HG03064 (cell line): ENCODE results near the gene HOXA6.

Experiments used
- ATAC-seq: cut with Tn5 transposase; IDR thresholded peaks from one replicate; pipeline ENCODE4 v1.9.1; 2021; ENCODE audit warnings: low read depth; ENCODE audit not compliant: unreplicated experiment

The HOXA6 gene

DNA sequence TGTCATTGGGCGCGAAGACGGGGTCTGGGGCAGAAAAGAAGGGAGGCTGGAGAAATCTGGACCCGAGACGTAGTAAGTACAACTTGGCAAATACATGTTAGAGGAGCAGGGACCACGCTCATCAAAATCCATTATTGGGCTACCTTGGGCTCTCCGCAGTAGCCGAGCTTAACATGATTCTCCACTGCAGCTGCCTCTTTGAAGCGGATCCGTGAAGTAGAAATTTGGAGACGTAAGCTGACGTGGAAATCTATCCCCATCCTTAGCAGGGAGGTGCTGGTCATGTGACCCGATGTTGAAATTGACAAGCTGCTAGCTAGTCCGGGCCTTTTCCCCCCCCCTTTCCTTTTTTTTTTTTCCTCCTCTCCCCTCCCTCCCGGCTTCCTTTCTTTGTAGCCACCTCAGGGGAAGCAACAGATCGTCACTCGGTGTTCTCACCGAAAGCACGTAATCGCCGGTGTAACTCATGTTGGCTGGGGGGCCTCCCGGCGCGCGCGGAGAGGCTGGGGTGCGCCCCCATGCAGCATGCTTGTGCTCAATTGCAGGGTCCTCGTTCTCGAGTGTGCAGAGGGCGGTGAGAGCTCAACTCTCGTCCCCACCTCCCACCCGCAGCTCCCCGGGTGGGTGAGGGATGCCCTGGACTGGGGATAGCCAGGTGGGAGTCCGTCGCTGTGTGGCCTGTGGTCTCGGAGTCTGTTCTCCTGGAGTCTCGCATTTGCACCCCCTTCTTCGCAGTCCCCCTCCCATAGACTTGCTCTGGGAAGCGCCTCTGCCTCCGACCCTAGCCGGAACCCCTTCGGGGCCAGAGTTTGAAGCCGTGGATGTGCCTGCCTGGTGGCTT is 37.7 kb upstream of the HOXA6 start, which contains the start of gene HOXA11:
HOXA11 (minus strand) TSS at position 220 of the 841 bp plus-strand sequence; CDS start at position 132, 88 bp downstream.
- no peak for ATAC-seq

DNA sequence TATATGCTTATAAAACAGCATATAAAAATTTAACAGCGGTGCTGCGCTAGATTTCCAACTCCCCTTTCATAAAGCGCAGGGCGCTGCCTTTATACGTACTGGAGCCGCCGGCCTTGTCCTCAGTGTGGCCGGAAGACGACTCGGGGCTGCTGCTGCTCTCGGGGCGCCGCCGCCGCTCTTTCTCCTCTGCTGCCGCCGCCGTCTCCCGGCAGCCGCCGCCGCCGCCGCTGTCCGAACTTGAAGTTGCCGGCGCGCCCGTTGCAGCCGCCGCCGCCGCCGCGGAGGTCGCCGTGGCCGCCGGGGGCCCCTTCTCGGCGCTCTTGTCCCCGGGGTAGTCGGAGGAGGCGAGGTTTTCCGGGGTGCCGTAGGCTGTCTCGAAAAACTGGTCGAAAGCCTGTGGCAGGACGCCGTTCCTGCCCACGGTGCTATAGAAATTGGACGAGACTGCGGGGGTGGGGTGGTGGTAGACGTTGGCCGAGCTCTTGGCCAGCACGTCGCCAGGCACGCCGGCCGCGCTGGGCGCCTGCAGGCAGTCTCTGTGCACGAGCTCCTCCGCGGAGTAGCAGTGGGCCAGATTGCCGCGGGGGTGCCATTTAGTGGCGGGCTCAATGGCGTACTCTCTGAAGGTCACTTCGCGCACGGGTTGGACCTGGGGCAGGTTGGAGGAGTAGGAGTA is 36.9 kb upstream of the HOXA6 start:
- ATAC-seq: no peak

- no peak for ATAC-seq
These were observed 36.2 kb upstream of the HOXA6 start for GRCh38 chr7:27183682-27184336.

- ATAC-seq: no peak
These were observed 35.5 kb upstream of the HOXA6 start for GRCh38 chr7:27182861-27183681.

GRCh38 chr7:27182285-27182841 is 34.8 kb upstream of the HOXA6 start:
- no peak for ATAC-seq

DNA sequence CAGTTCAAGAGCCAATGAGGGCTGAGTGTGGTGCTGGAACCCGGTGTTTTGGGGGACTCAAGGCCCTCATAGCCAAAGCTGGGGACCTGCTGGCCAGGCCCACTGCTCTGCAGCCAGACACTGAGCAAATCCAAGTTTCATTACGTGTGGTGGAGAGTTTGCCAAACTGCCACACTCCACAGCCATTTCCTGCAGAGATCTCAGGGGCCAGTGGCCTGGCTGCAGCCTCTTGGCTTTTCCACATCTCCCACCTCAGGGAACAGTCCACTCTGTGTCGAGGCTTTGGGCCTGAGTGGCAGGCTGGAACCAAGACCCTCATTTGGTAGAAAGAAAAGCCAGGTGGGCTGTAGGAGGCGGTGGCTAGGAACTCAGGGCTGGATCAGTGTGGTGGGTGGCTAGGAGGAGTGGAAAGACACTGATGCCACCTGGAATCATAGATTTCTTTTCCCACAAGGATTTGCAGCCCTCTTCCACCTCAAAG is 34.3 kb upstream of the HOXA6 start:
- no peak for ATAC-seq

- no peak for ATAC-seq
These were observed 33.2 kb upstream of the HOXA6 start for GRCh38 chr7:27180431-27181420.

DNA sequence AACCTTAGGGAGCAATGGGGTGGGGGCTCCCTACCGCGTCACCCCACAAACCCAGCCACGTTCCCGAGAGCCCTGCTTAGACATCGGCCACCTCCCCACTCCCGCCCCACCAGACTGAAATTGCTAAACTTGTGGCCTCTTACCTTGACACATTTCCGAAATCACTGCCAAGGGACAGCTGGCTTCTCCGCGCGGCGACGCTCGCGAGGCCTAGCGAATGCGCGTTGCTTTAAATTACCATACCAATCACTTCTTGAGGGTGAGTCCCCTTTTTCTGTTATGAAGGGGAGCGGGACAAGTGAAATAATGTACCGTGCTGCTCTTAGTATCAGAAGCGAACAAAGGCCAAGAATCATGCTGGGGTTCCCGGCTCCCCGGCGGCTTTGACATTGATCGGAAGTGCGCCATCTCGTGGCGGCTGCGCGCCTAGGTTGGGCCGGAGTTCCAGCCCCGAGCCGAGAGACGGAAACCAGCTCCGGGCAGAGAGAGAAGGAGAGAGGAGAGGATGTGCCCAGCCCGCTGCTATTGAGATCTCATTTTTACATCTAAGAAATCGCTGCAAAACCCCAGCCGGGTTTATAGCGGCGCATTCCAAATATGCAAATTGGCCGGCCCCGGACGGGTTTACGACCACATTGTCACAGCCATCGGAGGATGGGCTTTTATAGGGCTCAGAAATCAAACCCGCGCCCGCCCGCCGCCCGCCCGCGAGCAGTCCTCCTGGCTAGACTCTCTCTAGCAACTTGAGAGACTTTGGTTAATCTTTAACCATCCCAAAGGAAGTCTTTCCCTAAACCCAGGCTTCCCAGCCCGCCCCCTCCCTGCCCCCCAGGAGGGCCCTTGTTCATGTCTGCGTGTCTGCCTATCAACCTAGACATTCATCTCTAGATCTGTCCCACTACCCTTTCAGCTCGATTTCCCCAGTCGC is 32.2 kb upstream of the HOXA6 start:
- no peak for ATAC-seq

GRCh38 chr7:27179030-27179429 is 31.5 kb upstream of the HOXA6 start:
- no peak for ATAC-seq

DNA sequence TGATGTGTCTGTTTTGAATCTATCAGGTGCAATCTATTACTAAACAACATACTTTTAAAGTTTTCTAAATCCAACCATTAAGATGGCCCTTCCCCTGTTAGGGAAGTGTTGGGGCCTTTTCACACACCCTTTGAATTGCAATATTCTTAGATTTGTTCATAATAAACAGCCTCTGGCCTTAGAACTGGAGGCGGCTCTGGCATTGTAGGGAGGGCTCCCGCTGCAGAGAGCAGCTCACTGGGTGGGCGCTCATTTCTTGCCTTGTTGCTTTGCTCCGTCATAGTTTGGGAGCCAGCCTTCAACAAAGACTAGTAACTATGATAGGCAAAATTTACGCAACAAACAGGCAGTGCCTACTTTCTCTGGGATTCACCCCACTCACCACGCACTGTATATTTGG is 30.8 kb upstream of the HOXA6 start:
- no peak for ATAC-seq

- no peak for ATAC-seq
These were observed 30.3 kb upstream of the HOXA6 start for GRCh38 chr7:27177795-27178320.

GRCh38 chr7:27176962-27177794 is 29.6 kb upstream of the HOXA6 start:
- no peak for ATAC-seq

- no peak for ATAC-seq
These were observed 28.9 kb upstream of the HOXA6 start for GRCh38 chr7:27176524-27176845.

DNA sequence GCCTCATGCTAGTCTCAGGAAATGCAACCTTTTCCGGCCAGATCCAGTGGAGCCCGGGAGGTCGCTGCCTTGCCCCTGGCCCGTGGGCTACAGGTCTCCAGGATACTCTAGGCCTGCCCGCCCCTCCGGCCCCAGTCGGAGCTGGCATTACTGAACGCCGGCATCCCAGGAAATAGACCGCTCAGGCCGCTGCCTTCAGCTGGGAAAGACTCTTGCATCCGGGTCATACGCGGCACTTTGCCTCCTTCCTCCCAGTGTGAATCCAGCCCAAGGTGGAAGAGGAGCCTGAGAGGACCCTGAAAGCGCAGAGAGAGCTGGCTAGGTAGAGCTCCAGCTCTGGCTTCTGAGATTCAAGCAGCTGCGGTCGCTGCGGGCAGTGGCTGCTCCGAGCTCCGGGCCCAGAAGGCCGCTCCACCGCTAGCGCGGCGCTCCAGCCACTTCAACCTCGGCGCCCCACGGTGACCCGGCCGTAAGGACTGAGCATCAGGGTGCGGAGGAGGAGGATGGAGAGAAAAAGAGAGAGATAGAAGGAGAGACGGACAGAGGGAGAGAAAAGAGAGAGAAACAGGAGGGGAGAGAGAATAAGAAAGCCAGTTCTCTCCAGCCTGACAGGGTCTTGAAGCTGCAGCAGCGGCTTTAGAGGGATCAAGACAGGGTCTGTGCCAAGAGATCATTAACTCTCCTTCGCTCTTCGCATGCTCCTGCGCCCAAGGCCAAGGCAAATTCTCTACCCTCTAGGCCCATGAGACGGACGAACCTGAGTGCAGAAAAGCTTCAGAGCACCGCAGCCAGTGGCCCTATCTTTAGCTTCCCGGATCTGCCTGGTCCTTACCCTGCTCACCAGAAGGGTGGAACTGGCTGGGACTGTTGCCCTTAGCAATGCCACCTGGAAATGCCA is 28.3 kb upstream of the HOXA6 start:
- no peak for ATAC-seq

DNA sequence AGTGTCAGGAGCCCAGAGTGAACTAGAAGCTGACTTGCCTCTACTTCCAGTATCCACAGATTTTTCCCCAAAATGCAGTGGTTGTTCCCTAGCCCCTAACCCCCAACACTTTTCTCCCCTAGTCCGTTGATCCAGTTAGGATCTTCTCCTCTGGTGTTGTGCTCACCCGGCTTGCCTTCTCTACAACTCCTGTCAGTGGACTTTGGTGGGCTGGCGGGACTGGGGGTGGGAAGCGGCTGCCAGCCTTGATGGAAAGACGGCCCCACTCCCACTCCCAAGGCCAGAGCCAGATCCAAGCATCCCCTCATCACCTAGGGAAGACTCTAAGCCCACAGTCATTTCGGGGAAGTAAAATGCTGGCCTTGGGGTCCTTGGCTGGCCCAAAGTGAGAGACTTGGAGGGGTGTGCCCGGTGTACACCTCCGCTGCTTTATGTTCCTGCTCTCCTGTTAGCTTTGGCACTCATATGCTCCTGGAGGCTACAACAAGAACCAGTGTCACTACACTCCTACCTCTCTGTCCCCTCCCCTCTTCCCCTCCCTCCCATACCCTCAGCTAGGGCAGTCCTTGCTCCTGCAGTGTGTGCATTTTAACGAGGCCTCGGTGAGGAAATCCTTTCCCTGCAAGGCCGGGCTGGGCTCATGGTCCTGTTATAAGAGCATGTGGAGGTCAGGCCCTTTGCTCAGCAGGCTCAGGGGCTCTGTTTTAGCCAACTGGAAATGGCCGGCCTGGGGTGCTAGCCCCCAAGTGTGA is 27.5 kb upstream of the HOXA6 start:
- ATAC-seq: no peak
